OCI-LY3 (cell line): ENCODE data around the gene DDX39B.

Experiments used
- CTCF ChIP-seq: fragments of 200-600, 300-600 bp; sonication (generic); IDR thresholded peaks from 2 replicates; pipeline ENCODE4 v1.5.1; 2014; ENCODE audit warnings: antibody characterized with exemption, low read length, low read depth
- EZH2phosphoT487 ChIP-seq: fragments of 200-600 bp; shearing (Covaris generic); IDR thresholded peaks from 2 replicates; pipeline ENCODE4 v1.6.1; 2018; ENCODE audit warnings: antibody characterized with exemption, mixed run types, low read depth

GRCh38 chr6:31548544-31548873 lies 6.7 kb upstream of the DDX39B start:
- TF ChIP-seq CTCF, result no peak
- no peak for TF ChIP-seq EZH2phosphoT487
